BLaER1 treated with 17β-estradiol and CSF1 and Interleukin-3, amounts not matched to agents 10 nM and 100 nM (cell line): ENCODE results near the gene IFI27L2.

Experiments
- H3K27ac ChIP-seq, 11 experiments: shearing (Covaris generic); formaldehyde crosslinking; 2 replicates each; pipeline ENCODE4 v1.8.1; 2022
- H3K27me3 ChIP-seq, 11 experiments: shearing (Covaris generic); formaldehyde crosslinking; 2 replicates each; pipeline ENCODE4 v1.8.1; 2022
- H3K36me3 ChIP-seq, 11 experiments: shearing (Covaris generic); formaldehyde crosslinking; 2 replicates each; pipeline ENCODE4 v1.8.1; 2022
- H3K4me1 ChIP-seq, 10 experiments: shearing (Covaris generic); formaldehyde crosslinking; 2 replicates each; pipeline ENCODE4 v1.8.1; 2022
- H3K4me2 ChIP-seq, 11 experiments: shearing (Covaris generic); formaldehyde crosslinking; 2 replicates each; pipeline ENCODE4 v1.8.1; 2022
- H3K4me3 ChIP-seq, 10 experiments: shearing (Covaris generic); formaldehyde crosslinking; 2 replicates each; pipeline ENCODE4 v1.8.1; 2022
- H3K9ac ChIP-seq, 11 experiments: shearing (Covaris generic); formaldehyde crosslinking; 2 replicates each; pipeline ENCODE4 v1.8.1; 2022
- H3K9me3 ChIP-seq, 11 experiments: shearing (Covaris generic); formaldehyde crosslinking; replicated peaks in 1 of 11; 2 replicates each; pipeline ENCODE4 v1.8.1; 2022
- H4K20me1 ChIP-seq, 11 experiments: shearing (Covaris generic); formaldehyde crosslinking; 2 replicates each; pipeline ENCODE4 v1.8.1; 2022
- Cebpa-rat ChIP-seq, 11 experiments: shearing (Covaris generic); IDR thresholded peaks; 2 replicates each; pipeline ENCODE4 v1.8.1; 2022

The IFI27L2 gene

DNA sequence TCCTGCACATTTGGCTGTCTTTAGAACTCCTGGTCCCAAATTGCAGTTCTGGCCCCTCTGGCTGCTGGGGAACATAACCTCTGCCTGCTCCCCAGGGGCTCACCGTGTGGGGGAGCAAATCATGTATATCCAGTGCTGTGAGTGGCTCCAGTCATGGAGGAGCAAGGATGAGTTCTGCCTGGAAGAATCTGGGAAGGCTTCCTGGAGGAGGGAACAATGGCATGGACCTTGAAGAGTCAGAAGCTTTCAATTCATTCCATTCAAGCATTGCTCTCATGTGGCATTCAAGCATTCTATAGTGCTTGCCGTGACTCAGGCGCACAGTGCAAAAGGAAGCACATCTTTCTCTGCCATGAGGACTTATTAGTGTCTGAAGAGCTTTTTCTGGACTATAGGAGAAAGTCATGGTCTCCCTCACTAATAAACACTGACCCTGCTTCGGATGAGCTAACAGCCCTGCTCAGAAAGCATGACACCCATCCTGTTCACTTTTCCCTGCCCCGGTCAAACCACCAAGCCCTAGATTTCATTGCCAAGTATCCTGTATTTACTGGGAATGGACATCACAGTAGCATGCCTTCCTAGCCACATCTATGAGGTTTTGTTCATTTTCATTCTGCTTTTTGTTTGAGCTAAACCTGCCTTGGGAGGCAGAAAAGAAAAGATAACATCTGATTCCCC is 15.4 kb downstream of the IFI27L2 start:
- H3K4me1 ChIP-seq, result peaks cover 0 to 10% (median 6%) of the 10 kb centered on the region in 10 experiments; a peak in 9 of 20 replicates
- no peak overlapping the region for H3K9ac ChIP-seq
- no peak for TF ChIP-seq Cebpa-rat (IDR thresholded peaks at IDR 0.05)
- no peaks in the 10 kb centered on the region for H3K36me3 ChIP-seq
- no peak overlapping the region for H3K27ac ChIP-seq
- no peaks in the 10 kb centered on the region for H3K27me3 ChIP-seq
- H3K4me2 ChIP-seq, result no peak overlapping the region
- peaks cover under 1 to 3% (median 2%) of the 10 kb centered on the region in 11 experiments; a peak in 15 of 22 replicates for H3K9me3 ChIP-seq
- no peak overlapping the region for H3K4me3 ChIP-seq
- no peaks in the 10 kb centered on the region for H4K20me1 ChIP-seq

DNA sequence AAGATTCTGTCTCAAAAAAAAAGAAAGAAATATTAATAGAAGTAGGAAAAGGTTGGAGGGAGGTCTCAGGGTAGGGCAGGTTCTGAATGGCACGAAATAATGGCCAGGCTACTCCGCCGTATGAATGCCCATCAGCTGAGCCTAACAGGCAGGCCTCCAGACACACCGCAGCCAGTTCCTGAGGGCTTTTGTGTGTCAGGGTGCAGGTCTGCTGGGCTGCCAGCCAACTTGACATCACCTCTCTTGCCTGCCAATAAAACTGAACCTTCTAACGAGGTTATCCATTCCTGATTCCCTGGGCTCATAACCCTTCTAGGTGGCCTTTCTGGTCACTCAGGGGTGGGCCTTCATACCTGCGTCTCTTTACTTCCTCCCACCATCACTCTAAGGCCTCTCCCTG is 15.9 kb downstream of the IFI27L2 start:
- peaks cover 0 to 10% (median 6%) of the 10 kb centered on the region in 10 experiments; a peak in 9 of 20 replicates for H3K4me1 ChIP-seq
- H3K27me3 ChIP-seq, result no peaks in the 10 kb centered on the region
- no peak overlapping the region for H3K9ac ChIP-seq
- H3K4me2 ChIP-seq, result no peak overlapping the region
- H3K36me3 ChIP-seq, result no peaks in the 10 kb centered on the region
- TF ChIP-seq Cebpa-rat (IDR thresholded peaks at IDR 0.05), result no peak
- no peaks in the 10 kb centered on the region for H4K20me1 ChIP-seq
- H3K9me3 ChIP-seq, result no peaks in the 10 kb centered on the region
- no peak overlapping the region for H3K4me3 ChIP-seq
- no peak overlapping the region for H3K27ac ChIP-seq

DNA sequence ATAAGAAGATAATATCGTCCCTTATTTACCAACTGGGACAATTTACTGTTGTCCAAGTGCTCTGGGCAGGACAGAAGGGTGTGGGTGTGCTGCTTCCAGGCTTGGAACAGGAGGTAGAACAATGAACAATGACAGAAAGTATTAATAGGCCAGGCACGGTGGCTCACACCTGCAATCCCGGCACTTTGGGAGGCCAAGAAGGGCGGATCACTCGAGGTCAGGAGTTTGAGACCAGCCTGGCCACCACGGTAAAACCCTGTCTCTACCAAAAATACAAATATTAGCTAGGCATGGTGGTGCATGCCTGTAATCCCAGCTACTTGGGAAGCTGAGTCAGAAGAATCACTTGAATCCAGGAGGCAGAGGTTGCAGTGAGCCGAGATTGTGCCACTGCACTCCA is 16.3 kb downstream of the IFI27L2 start:
- Histone ChIP-seq H3K9me3 (no peaks in the 10 kb centered on the region), H3K4me1 (peaks cover 0 to 10% (median 6%) of the 10 kb centered on the region in 10 experiments; a peak in 9 of 20 replicates), H3K4me3 (no peak overlapping the region), H3K27me3 (no peaks in the 10 kb centered on the region), H3K4me2 (no peak overlapping the region), H3K27ac (no peak overlapping the region), H3K9ac (no peak overlapping the region; a peak in 1 of 22 replicates), H3K36me3 (no peaks in the 10 kb centered on the region), H4K20me1 (no peaks in the 10 kb centered on the region)
- TF ChIP-seq Cebpa-rat (IDR thresholded peaks at IDR 0.05), result no peak

DNA sequence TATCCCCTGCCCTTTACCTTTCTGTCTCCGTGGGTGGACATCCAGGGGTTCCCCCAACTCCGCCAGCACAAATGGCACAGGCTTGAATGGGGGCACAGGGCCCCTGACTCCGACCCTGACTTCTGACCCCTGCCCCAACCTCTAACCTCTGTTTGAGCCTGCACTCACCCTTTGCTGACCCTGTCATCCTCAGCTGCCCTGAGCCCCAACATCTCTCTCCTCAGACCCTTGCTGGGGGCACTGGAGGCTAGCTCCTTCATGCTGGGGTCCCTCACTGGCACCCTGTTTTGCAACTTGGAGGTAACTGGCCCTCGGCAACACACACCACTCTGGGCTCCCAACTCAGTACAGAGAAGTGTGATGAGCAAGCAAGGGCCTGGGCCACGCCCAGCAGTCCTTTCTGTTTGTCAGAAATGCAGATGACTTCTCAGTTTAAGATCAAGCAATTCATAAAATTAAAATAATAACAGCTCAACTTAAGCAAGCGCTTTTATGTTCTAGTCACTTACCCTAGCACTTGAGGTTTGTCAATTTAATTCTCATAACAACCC is 16.8 kb downstream of the IFI27L2 start:
- no peaks in the 10 kb centered on the region for H3K27me3 ChIP-seq
- H3K4me3 ChIP-seq, result no peak overlapping the region
- no peak for TF ChIP-seq Cebpa-rat (IDR thresholded peaks at IDR 0.05)

GRCh38 chr14:94111276-94112095 is 17.9 kb downstream of the IFI27L2 start:
- H3K4me1 ChIP-seq, result peaks cover 0 to 10% (median 6%) of the 10 kb centered on the region in 10 experiments; a peak in 9 of 20 replicates
- H4K20me1 ChIP-seq, result no peaks in the 10 kb centered on the region
- H3K9ac ChIP-seq, result no peak overlapping the region
- no peak overlapping the region for H3K4me3 ChIP-seq
- no peak for TF ChIP-seq Cebpa-rat (IDR thresholded peaks at IDR 0.05)
- no peaks in the 10 kb centered on the region for H3K36me3 ChIP-seq
- no peaks in the 10 kb centered on the region for H3K27me3 ChIP-seq
- no peak overlapping the region for H3K4me2 ChIP-seq
- H3K27ac ChIP-seq, result no peak overlapping the region
- H3K9me3 ChIP-seq, result no peaks in the 10 kb centered on the region

More for the DNA sequence above, 16.8 kb downstream of the IFI27L2 start:
- H3K4me2 ChIP-seq, result no peak overlapping the region
- H3K4me1 ChIP-seq, result peaks cover 0 to 10% (median 6%) of the 10 kb centered on the region in 10 experiments; a peak in 9 of 20 replicates
- no peaks in the 10 kb centered on the region for H3K9me3 ChIP-seq
- H4K20me1 ChIP-seq, result no peaks in the 10 kb centered on the region
- no peaks in the 10 kb centered on the region for H3K36me3 ChIP-seq
- no peak overlapping the region for H3K27ac ChIP-seq
- no peak overlapping the region; a peak in 1 of 22 replicates for H3K9ac ChIP-seq

DNA sequence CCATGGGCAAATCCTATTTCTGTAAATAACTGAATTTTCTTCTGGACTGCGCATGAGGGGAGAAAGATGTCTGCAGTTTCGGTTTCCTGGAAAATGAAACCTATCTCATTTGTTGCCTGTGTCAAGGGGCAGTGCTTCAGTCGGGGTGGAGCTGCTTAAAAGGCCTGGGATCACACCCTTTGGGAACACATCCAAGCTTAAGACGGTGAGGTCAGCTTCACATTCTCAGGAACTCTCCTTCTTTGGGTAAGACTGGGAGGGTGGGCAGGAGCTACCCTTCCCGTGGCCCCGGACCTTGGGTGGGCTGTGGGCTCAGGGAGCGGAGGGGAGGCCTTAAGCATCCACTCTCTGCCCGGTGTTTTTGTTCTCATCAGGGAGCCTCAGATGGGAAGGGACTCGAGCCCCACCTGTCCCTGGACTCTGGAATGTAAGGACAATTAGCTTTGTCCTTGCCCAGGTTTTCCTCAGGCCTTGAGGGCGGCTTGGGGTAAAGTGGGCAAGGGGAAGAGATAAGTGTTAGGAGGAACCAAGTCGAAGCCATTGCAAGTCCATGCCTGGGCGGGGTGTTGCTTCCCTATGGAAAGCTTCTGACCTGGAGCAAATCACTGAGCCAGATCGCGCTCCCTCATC is 18.7 kb downstream of the IFI27L2 start, which contains the start of gene IFI27:
Gene IFI27 (plus strand): TSS at position 185 of the 630 bp plus-strand sequence.
- no peak for TF ChIP-seq Cebpa-rat (IDR thresholded peaks at IDR 0.05)
- H3K4me3 ChIP-seq, result no peak within 1 kb of the TSS
- no peaks in the 10 kb centered on the region for H3K9me3 ChIP-seq
- H3K9ac ChIP-seq, result no peak within 1 kb of the TSS
- no peaks in the 10 kb centered on the region for H4K20me1 ChIP-seq
- no peak within 1 kb of the TSS for H3K27ac ChIP-seq
- no peak within 1 kb of the TSS for H3K4me2 ChIP-seq
- H3K4me1 ChIP-seq, result peaks cover 0 to 10% (median 6%) of the 10 kb centered on the region in 10 experiments; a peak in 9 of 20 replicates
- H3K36me3 ChIP-seq, result no peaks in the 10 kb centered on the region
- H3K27me3 ChIP-seq, result no peaks in the 10 kb centered on the region

DNA sequence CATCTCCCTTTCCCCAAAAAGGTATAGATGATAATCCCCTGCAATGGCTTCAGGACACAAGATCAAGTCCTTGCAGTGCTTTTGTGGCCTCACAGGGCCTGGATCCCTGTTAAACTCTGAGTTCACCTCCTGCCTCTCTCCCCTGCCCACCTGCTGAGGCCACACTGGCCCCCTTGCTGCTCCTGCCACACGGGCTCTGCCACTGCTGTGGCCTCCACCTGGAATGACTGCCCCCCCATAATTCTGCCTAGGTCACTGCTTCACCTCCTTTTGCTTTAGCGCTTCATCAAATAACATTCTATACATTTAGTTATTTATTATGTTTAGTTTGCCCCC is 19.5 kb downstream of the IFI27L2 start:
- no peak for TF ChIP-seq Cebpa-rat (IDR thresholded peaks at IDR 0.05)
- Histone ChIP-seq H3K4me3 (no peak overlapping the region), H3K36me3 (no peaks in the 10 kb centered on the region), H3K9ac (no peak overlapping the region), H4K20me1 (no peaks in the 10 kb centered on the region), H3K27me3 (no peaks in the 10 kb centered on the region), H3K4me1 (peaks cover 0 to 4% (median 3%) of the 10 kb centered on the region in 10 experiments; a peak in 9 of 20 replicates), H3K4me2 (no peak overlapping the region), H3K27ac (no peak overlapping the region), H3K9me3 (no peaks in the 10 kb centered on the region)

- Histone ChIP-seq H3K4me2 (no peak overlapping the region), H3K9me3 (no peaks in the 10 kb centered on the region), H3K27ac (no peak overlapping the region), H3K27me3 (no peaks in the 10 kb centered on the region), H3K4me1 (no peaks in the 10 kb centered on the region), H3K36me3 (peaks cover 0 to 6% (median 0%) of the 10 kb centered on the region in 11 experiments; a peak in 1 of 22 replicates), H4K20me1 (no peaks in the 10 kb centered on the region; a peak in 1 of 22 replicates), H3K4me3 (no peak overlapping the region), H3K9ac (no peak overlapping the region)
- TF ChIP-seq Cebpa-rat (IDR thresholded peaks at IDR 0.05), result no peak
These were observed 24.7 kb downstream of the IFI27L2 start for GRCh38 chr14:94104731-94105130.
